GM21528 (cell line): Measurements from ENCODE around the gene ANXA2.
"Not testable (repeated sequence)": the region's sequence is repeated elsewhere in the genome, so short reads cannot be mapped to it uniquely, and the experiment has no call there.

Source experiments
- ATAC-seq: cut with Tn5 transposase; IDR thresholded peaks from one replicate; pipeline ENCODE4 v1.9.1; 2021; ENCODE audit warnings: mild to moderate bottlenecking, moderate library complexity; ENCODE audit not compliant: unreplicated experiment, low FRiP score

The ANXA2 gene

GRCh38 chr15:60397772-60398445 lies at the start of gene ANXA2:
ANXA2 (minus strand) TSS chr15:60397986; CDS start chr15:60386075, 11,911 bp downstream.
- ATAC-seq: peak; percentile 75

- ATAC-seq: no peak
Measured at GRCh38 chr15:60444289-60444912, 46.6 kb upstream of the ANXA2 start.

GRCh38 chr15:60442763-60443162 lies 45.0 kb upstream of the ANXA2 start:
- ATAC-seq: no peak

GRCh38 chr15:60442031-60442650 lies 44.4 kb upstream of the ANXA2 start:
- no peak for ATAC-seq

- no peak for ATAC-seq
Measured at GRCh38 chr15:60441331-60441730, 43.5 kb upstream of the ANXA2 start.

GRCh38 chr15:60438646-60439045 lies 40.9 kb upstream of the ANXA2 start:
- ATAC-seq: no peak

- ATAC-seq: no peak
Measured at GRCh38 chr15:60428935-60429334, 31.1 kb upstream of the ANXA2 start.

- ATAC-seq: no peak
Measured at GRCh38 chr15:60426870-60427508, 29.2 kb upstream of the ANXA2 start.

GRCh38 chr15:60425461-60425860 lies 27.7 kb upstream of the ANXA2 start:
- no peak for ATAC-seq

GRCh38 chr15:60424006-60424405 lies 26.2 kb upstream of the ANXA2 start:
- ATAC-seq: no peak

- ATAC-seq: no peak
Measured at GRCh38 chr15:60423537-60423936, 25.8 kb upstream of the ANXA2 start.

- ATAC-seq: no peak
Measured at GRCh38 chr15:60421544-60421943, 23.8 kb upstream of the ANXA2 start.

GRCh38 chr15:60420203-60420716 lies 22.5 kb upstream of the ANXA2 start:
- ATAC-seq: no peak

GRCh38 chr15:60419753-60420152 lies 22.0 kb upstream of the ANXA2 start:
- ATAC-seq: no peak

GRCh38 chr15:60418096-60418495 lies 20.3 kb upstream of the ANXA2 start:
- no peak for ATAC-seq

GRCh38 chr15:60417112-60417511 lies 19.3 kb upstream of the ANXA2 start:
- no peak for ATAC-seq

- ATAC-seq: no peak
Measured at GRCh38 chr15:60416484-60416883, 18.7 kb upstream of the ANXA2 start.

GRCh38 chr15:60414016-60414682 lies 16.4 kb upstream of the ANXA2 start:
- ATAC-seq: no peak

- no peak for ATAC-seq
Measured at GRCh38 chr15:60413231-60413824, 15.5 kb upstream of the ANXA2 start.

GRCh38 chr15:60412807-60413206 lies 15.0 kb upstream of the ANXA2 start:
- not testable (repeated sequence) for ATAC-seq
